Activated T-helper 17 cell treated with anti-CD3 and anti-CD28 coated beads, Interleukin-2, amount 50 U/mL, for 72 hours (primary cell): Measurements from ENCODE around the gene LRBA. TPM values are rescaled to one million over a fixed set of nuclear protein-coding genes. Genes with fewer than 3 reads are reported as not detected.
"Not testable (repeated sequence)": the region's sequence is repeated elsewhere in the genome, so short reads cannot be mapped to it uniquely, and the experiment has no call there.

Source experiments
- ATAC-seq: fragments of 150-1000 bp; cut with Tn5 transposase; replicated peaks from 2 replicates; pipeline ENCODE4 v1.10.0; 2021; ENCODE audit warnings: mild to moderate bottlenecking, moderate library complexity
- H3K27ac Mint-ChIP-seq: one replicate; pipeline ENCODE4 v1.8.0; 2022; ENCODE audit warnings: mixed read lengths
- H3K27me3 Mint-ChIP-seq: one replicate; pipeline ENCODE4 v1.8.0; 2022; ENCODE audit warnings: mixed read lengths
- H3K36me3 Mint-ChIP-seq: one replicate; pipeline ENCODE4 v1.8.0; 2022; ENCODE audit warnings: low read depth, mild to moderate bottlenecking, mixed read lengths
- H3K4me1 Mint-ChIP-seq: one replicate; pipeline ENCODE4 v1.8.0; 2022; ENCODE audit warnings: mixed read lengths
- H3K4me3 Mint-ChIP-seq: one replicate; pipeline ENCODE4 v1.8.0; 2022; ENCODE audit warnings: mild to moderate bottlenecking, mixed read lengths
- H3K9me3 Mint-ChIP-seq: one replicate; pipeline ENCODE4 v1.8.0; 2022; ENCODE audit warnings: mixed read lengths
- total RNA-seq, 2 donors: library from RNA; stranded (reverse); gene quantifications; one replicate each; pipeline ENCODE4 v1.2.3, GENCODE V29; 2022

The LRBA gene
- total RNA-seq, 2 donors from 2014 or later: 65.2 to 83.4 TPM

DNA sequence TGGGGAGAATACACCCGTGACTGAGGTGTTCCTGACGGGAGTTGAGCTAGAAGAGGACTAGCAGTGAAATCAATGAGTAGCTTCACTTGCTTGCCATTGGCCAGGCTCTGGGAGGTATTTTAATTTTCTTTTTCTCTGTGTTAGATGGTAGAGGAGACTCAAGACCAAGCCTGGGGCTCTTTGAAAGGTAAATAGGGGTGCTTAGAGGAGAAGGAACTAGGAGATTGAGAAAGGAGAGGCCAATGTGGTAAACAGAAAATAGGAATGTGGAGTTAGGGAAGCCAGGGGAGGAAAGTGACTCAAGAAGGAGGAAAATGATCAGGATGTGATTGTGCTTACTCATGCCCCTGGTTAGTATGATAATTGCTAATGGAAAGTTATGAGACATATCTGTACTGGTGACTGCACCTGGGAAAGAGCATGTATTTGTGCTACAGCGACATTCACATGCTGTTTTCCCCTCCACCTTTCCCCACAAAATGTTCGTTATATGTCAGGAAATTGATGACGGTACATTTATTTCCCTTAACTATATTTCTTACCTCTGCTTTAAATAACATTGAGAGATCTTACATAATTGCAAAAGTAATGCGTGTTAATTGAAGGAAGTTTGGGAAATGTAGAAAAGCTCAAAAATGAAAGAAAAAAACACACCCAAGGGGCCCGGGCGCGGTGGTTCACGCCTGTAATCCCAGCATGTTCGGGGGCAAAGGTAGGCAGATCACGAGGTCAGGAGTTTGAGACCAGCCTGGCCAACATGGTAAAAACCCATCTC, 16.9 kb upstream of the LRBA start:
- H3K9me3 Mint-ChIP-seq: no peaks in the 10 kb centered on the region
- ATAC-seq: peak; percentile 80
- H3K4me1 Mint-ChIP-seq: peaks cover 21% of the 10 kb centered on the region
- peak overlapping the region; percentile 97 for H3K27ac Mint-ChIP-seq
- peak overlapping the region; percentile 90 for H3K4me3 Mint-ChIP-seq
- H3K36me3 Mint-ChIP-seq: peaks cover 15% of the 10 kb centered on the region
- H3K27me3 Mint-ChIP-seq: no peaks in the 10 kb centered on the region

DNA sequence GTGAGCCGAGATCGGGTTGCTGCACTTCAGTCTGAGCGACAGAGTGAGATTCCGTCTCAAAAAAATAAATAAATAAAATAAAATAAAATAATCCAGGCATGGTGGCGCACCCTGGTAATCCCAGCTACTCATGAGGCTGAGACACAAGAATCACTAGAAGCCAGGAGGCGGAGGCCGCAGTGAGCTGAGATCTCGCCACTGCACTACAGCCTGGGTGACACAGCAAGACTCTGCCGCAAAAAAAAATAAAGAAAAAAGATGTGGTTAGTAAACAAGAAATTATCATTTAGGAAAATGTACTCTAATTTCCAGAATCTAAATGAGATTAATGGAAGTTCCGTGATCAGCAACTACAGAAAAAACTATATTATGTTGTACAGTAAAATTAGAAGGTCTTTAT, 14.5 kb upstream of the LRBA start:
- H3K9me3 Mint-ChIP-seq: no peaks in the 10 kb centered on the region
- peak overlapping the region; percentile 55 for H3K4me3 Mint-ChIP-seq
- no peaks in the 10 kb centered on the region for H3K27me3 Mint-ChIP-seq
- H3K36me3 Mint-ChIP-seq: peaks cover 15% of the 10 kb centered on the region
- H3K27ac Mint-ChIP-seq: peak overlapping the region; percentile 88
- peaks cover 21% of the 10 kb centered on the region for H3K4me1 Mint-ChIP-seq
- peak; percentile 66 for ATAC-seq

DNA sequence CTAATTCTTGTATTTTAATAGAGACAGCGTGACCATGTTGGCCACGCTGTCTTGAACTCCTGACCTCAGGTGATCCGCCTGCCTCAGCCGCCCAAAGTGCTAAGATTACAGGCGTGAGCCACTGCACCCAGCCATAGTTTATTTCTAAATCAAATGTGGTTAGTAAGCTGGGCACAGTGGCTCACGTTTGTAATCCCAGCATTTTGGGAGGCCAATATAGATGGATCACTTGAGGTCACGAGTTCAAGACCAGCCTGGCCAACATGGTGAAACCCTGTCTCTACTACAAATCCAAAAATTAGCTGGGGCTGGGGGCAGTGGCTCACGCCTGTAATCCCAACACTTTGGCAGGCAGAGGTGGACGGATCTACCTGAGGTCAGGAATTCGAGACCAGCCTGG, 13.9 kb upstream of the LRBA start:
- H3K27ac Mint-ChIP-seq, H3K9me3 Mint-ChIP-seq, H3K4me3 Mint-ChIP-seq, ATAC-seq, H3K27me3 Mint-ChIP-seq: not testable (repeated sequence)
- peaks cover 21% of the 10 kb centered on the region for H3K4me1 Mint-ChIP-seq
- H3K36me3 Mint-ChIP-seq: peaks cover 15% of the 10 kb centered on the region

DNA sequence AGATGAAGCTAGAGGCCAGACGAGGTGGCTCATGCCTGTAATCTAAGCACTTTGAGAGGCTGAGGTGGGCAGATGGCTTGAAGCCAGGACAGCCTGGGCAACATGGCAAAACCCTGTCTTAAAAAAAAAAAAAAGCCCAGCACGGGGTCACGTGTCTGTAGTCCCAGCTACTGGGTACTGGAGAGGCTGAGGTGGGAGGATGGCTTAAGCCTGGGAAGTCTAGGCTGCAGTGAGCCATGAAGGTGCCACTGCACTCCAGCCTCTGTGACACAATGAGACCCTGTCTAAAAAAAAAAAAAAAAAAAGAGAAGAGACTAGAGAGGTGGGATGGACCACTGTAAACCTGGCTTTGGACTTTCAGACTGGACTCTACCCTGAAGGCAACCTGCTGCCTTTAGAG, 10.7 kb upstream of the LRBA start:
- Mint-ChIP-seq H3K4me1 (peaks cover 9% of the 10 kb centered on the region), H3K36me3 (peaks cover 8% of the 10 kb centered on the region), H3K27ac (no peak overlapping the region), H3K9me3 (no peaks in the 10 kb centered on the region), H3K27me3 (no peaks in the 10 kb centered on the region), H3K4me3 (no peak overlapping the region)
- no peak for ATAC-seq

DNA sequence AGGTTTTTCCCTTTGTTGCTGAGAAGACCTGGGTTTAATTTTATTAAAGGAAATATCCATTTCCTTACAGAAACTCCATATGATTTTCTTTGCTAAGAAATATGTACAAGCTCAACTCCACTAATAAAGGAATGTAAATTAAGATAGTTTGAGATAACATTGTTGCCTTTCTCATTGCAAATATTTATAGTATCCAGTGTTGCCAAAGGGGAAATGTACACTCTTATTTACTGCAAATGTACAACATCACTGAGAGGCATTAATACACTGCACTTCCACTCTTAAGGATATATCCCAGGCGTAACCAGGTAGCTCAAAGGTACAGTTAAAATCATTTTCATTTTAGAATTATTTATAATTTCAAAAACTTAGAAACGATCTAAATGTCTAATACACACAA, 7.5 kb upstream of the LRBA start:
- Mint-ChIP-seq H3K36me3 (no peaks in the 10 kb centered on the region), H3K27me3 (no peaks in the 10 kb centered on the region), H3K9me3 (no peaks in the 10 kb centered on the region), H3K27ac (no peak overlapping the region), H3K4me3 (no peak overlapping the region), H3K4me1 (no peaks in the 10 kb centered on the region)
- ATAC-seq: no peak

DNA sequence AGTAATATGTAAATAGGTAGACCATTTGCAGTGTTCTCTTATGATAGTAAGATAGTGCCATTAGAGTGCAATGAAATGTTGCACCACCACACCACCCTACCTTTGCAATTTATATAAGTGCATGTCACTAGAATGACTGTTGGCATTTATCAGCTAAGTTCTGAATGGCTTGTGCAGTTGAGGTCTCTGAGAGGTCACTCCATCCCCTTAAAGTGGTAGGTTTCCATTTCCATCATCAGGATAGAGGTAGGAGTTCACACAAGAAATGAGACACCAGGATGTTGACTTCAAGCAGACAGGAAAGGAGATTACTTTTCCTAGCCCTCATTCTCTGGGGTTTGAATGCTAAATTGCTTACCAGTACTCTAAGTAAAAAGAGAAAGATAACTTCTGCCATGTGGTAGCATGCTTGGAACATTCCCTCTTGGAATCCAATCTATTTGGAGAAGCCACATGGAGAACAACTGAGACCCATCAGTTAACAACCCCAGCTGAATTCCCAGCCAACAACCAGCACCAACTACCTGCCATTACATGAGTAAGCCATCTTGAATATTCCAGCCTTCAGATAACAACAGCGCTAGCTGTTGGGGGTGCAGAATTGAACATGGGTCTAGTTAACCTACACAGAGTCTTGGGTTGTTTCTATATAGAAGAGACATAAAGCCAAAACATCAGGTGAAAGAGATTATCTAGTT, 6.7 kb upstream of the LRBA start:
- no peak for ATAC-seq
- H3K4me1 Mint-ChIP-seq: no peaks in the 10 kb centered on the region
- H3K4me3 Mint-ChIP-seq: no peak overlapping the region
- H3K27me3 Mint-ChIP-seq: no peaks in the 10 kb centered on the region
- no peaks in the 10 kb centered on the region for H3K9me3 Mint-ChIP-seq
- no peaks in the 10 kb centered on the region for H3K36me3 Mint-ChIP-seq
- no peak overlapping the region for H3K27ac Mint-ChIP-seq

DNA sequence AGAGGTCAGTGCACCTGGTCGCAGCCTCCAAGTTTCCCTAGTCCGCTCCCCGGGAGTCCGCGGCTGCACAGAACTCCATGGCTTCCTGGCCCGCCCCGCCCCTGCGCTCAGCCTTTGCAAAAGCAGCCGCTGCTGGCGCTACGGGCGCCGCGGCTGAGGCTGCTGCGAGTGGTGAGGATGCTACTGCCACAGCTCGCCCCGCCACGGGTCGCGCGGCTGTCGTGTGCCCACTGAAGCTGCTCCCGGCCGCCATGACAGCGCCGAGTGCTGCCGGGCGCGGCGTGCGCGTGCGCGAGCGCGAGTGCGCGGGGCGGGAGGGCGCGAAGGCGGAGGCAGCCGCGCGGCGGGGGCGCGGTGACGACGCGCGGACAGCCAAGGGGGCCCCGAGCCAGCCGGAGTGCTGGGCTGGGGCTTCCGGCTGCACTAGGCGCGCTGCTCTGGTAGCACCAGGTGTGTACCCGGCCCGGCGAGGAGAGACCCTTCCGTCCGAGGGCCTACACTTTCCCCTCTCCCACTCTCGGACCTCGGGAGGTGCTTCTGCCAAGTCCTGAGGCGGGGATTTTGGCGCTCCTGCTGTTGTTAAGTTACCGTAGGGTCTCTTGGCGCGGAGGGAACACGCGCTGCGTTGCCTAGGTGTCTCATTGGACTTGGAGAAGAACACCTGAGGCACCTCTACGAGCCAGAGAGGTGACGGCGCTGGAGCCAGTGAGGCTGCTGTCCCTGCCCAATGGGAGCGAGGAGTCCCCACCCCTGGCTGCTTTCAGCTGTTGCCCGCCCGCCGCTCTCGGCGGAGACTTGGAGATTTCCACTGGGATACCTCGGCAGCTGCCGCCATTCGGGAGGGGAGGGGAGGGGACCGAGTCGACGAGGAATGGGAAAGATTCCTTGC, 619 bp upstream of the LRBA start:
- H3K9me3 Mint-ChIP-seq: no peaks in the 10 kb centered on the region
- H3K36me3 Mint-ChIP-seq: peaks cover 33% of the 10 kb centered on the region
- peak overlapping the region; percentile 98 for H3K27ac Mint-ChIP-seq
- peaks cover 11% of the 10 kb centered on the region for H3K4me1 Mint-ChIP-seq
- peak overlapping the region; percentile 98 for H3K4me3 Mint-ChIP-seq
- ATAC-seq: peak; percentile 80
- no peaks in the 10 kb centered on the region for H3K27me3 Mint-ChIP-seq

DNA sequence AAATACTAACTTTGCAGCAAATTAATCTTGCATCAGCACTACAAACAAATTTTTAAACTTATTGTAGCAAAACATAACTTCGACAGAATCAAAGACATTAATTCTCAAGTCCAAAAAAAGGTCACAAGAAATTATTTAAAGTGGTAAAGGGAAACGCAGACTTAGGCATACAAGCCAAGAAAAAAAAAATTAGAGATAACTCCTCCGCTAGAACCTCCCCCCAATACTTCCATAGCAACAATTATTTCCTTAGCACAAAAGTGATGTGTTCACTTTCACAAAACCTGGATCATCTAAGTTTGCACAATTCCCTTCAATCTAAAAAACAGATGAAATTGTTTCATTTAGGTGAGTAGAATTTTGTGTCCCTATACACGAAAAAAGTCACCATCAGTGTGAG, 1.1 kb downstream of the LRBA start:
- H3K4me3 Mint-ChIP-seq: peak overlapping the region; percentile 98
- H3K27ac Mint-ChIP-seq: peak overlapping the region; percentile 98
- H3K9me3 Mint-ChIP-seq: no peaks in the 10 kb centered on the region
- H3K27me3 Mint-ChIP-seq: no peaks in the 10 kb centered on the region
- peaks cover 48% of the 10 kb centered on the region for H3K36me3 Mint-ChIP-seq
- no peak for ATAC-seq
- H3K4me1 Mint-ChIP-seq: peaks cover 11% of the 10 kb centered on the region

DNA sequence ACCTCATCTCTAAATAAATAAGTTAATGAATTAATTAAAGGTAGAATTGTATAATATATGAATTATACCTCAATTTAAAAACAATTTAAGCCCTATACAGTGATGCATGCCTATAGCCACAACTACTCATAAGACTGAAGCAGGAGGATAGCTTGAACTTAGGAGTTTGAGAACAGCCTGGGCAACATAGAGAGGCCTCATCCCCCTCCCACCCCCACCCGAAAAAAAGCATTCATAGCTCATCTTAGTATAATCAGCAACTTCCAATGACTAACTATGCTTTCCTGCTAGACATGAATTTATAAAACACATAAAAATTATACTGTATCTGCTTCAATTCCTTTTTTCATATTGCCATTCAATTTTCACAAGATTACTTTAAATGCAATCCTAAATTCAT, 1.6 kb downstream of the LRBA start:
- Mint-ChIP-seq H3K4me1 (peaks cover 11% of the 10 kb centered on the region), H3K27ac (peak overlapping the region; percentile 98), H3K27me3 (no peaks in the 10 kb centered on the region), H3K4me3 (peak overlapping the region; percentile 98), H3K36me3 (peaks cover 51% of the 10 kb centered on the region), H3K9me3 (no peaks in the 10 kb centered on the region)
- no peak for ATAC-seq

DNA sequence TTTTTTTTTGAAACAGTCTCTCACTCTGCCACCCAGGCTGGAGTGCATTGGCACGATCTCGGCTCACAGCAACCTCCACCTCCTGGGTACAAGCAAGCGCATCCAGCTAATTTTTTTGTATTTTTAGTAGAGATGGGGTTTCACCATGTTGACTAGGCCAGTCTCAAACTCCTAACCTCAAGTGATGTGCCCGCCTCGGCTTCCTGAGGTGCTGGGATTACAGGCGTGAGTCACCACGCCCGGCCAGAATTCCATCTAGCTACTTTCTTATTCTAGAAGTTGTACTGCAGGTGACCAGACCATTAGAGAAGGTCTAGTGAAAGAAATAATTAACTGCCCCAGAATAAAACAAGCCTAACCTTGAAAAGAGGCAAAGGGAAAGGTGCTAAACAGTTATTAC, 2.3 kb downstream of the LRBA start:
- Mint-ChIP-seq H3K36me3 (peaks cover 57% of the 10 kb centered on the region), H3K9me3 (no peaks in the 10 kb centered on the region), H3K27me3 (no peaks in the 10 kb centered on the region), H3K4me3 (peak overlapping the region; percentile 98), H3K4me1 (peaks cover 13% of the 10 kb centered on the region), H3K27ac (peak overlapping the region; percentile 7)
- no peak for ATAC-seq

DNA sequence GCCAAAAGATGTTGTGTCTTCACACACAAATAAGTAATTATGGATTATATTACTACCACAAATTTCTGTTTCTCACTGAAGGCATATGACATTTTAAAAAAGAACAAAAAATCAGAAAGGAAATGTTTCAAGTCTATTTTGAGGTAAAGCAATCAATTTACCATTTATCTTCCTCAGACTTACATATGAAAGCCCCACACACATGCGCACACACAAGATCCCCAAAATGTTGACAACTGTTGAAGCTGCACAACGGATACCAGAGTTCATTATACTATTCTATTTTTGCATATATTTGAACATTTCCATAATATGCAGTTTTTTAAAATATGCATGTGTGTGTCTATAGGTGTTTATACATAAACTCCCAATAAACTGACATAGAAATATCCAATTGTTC, 2.7 kb downstream of the LRBA start:
- Mint-ChIP-seq H3K9me3 (no peaks in the 10 kb centered on the region), H3K27ac (no peak overlapping the region), H3K4me3 (peak overlapping the region; percentile 98), H3K27me3 (no peaks in the 10 kb centered on the region), H3K4me1 (peaks cover 16% of the 10 kb centered on the region), H3K36me3 (peaks cover 62% of the 10 kb centered on the region)
- no peak for ATAC-seq

DNA sequence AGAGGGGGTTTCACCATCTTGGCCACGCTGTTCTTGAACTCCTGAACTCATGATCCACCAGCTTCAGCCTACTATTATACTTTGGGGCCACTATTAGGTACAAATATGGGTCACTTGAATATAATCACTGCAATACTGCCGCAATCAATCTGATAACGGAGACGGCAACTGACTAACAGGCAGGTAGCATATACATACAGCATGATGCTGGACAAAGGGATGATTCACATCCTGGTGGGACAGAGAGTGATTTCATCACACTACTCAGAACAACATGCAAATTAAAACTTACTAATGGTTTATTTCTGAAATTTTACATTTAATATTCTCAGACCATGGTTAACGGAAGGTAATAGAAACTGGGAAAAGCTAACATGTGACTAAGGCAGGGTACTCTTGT, 10.9 kb downstream of the LRBA start:
- Mint-ChIP-seq H3K4me3 (peak overlapping the region; percentile 20), H3K4me1 (peaks cover 40% of the 10 kb centered on the region), H3K9me3 (no peaks in the 10 kb centered on the region), H3K27ac (no peak overlapping the region), H3K36me3 (peaks cover 65% of the 10 kb centered on the region), H3K27me3 (no peaks in the 10 kb centered on the region)
- ATAC-seq: peak; percentile 72

DNA sequence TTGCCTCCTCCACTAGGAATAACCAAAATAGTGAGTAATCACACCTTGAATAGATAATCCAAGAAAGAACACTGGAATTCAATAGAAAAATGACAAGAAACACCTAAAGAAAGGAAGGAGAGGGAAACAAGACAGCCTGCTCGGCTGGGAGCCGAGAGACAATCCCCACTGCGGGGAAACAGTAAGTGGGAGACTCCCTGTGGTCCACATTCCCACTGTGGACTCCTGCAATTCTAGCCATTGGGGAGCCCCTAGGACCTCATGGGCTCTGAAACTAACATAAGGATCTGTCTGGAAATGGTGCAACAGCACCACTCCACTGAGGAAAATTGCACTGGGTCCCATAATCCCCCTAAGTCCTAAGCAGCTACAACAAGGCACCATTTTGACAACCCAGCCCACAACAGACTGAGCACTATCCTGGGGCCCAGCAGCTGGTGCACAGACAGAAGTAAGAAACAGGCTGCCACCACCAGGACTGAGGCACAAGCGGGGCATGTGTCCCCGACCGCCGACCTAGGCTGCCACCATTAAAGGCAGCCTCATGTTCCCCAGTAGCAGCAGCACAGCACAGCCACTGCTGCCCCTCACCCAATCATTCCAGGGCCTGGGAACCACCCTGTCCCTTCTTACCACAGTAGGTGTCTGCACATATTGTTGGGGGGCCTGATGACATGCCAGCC, 14.2 kb downstream of the LRBA start:
- no peak for ATAC-seq
- Mint-ChIP-seq H3K36me3 (peaks cover 45% of the 10 kb centered on the region), H3K4me1 (peaks cover 42% of the 10 kb centered on the region), H3K27me3 (no peaks in the 10 kb centered on the region), H3K27ac (no peak overlapping the region), H3K9me3 (no peaks in the 10 kb centered on the region), H3K4me3 (no peak overlapping the region)

DNA sequence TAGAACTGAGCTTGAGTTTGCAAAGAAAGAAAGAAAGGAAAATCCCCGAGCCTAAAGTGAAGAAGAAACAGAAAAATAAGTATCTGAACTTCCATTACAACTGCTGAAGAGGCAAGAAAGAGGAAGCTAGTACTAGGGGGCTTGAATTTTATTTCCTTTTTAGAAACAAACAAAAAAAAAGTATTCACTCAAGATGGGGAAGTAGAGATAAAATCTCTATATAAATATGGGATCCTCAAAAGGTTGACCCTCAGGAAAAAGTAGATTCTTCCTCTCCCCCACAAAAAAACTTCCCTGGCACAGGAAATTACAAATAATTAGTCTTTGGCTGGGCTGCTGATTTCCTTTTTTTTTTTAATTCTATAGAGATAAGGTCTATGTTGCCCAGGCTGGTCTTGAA, 16.0 kb downstream of the LRBA start:
- H3K36me3 Mint-ChIP-seq: peaks cover 46% of the 10 kb centered on the region
- H3K4me1 Mint-ChIP-seq: peaks cover 48% of the 10 kb centered on the region
- H3K4me3 Mint-ChIP-seq: no peak overlapping the region
- no peaks in the 10 kb centered on the region for H3K27me3 Mint-ChIP-seq
- peak overlapping the region; percentile 19 for H3K27ac Mint-ChIP-seq
- no peak for ATAC-seq
- H3K9me3 Mint-ChIP-seq: peaks cover 5% of the 10 kb centered on the region
